ENCODE measurements around the gene ANKH. TPM values are rescaled to one million over a fixed set of nuclear protein-coding genes. Genes with fewer than 3 reads are reported as not detected.

ANKH gene
- total RNA-seq, 1 experiment from 2014 or later = 81.4 TPM

DNA sequence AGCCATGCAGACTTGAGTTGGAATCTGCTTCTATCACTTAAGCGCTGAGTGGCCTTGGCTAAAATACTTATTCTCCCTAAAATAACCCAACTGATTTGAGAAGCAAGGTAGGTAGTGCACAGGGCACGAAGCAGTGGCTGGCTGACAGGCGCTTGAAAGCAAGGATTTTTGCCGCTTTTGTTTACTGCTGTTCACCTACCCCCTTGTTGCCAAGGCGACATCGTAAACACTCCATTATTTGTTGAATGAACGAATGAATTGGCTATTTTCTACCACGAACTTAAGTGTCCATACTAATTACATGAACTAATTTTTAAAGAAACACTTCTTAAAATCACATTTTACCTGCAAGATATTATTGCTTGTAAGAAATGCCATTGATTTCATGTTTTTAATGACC, 98.0 kb downstream of the ANKH start:
- H3K27ac ChIP-seq = no peak overlapping the region
- H3K9me3 ChIP-seq (ENCODE audit: insufficient read depth, low read depth) = no peaks in the 10 kb centered on the region
- intact Hi-C loops (cut with micrococcal nuclease; ENCODE audit: unreplicated experiment) = no loop called here
- no peak overlapping the region for H3K4me2 ChIP-seq
- no peak for DNase-seq
- no peak overlapping the region for H2AFZ ChIP-seq
- H3K4me3 ChIP-seq = no peak overlapping the region
- no peaks in the 10 kb centered on the region for H3K4me1 ChIP-seq (replicated peaks; ENCODE audit: insufficient read depth)
- H3K27me3 ChIP-seq (ENCODE audit: insufficient read depth, low read depth) = peaks cover 8% of the 10 kb centered on the region; the same call in 1 of the 2 replicates
- POLR2A ChIA-PET (ENCODE audit: unreplicated experiment) = no interaction called here
- no peaks in the 10 kb centered on the region for H3K9me2 ChIP-seq (ENCODE audit: insufficient read depth)
- H3F3A ChIP-seq (ENCODE audit: insufficient read depth, low read depth) = no peaks in the 10 kb centered on the region
- BruUV-seq (replicated peaks) = no TSS peak
- CTCF ChIA-PET = no interaction called here
- H3K36me3 ChIP-seq (ENCODE audit: low read depth) = no peaks in the 10 kb centered on the region
- no peak for TF ChIP-seq EZH2 (IDR thresholded peaks at IDR 0.05; ENCODE audit: low read depth)
- TF ChIP-seq, protein P1, sequence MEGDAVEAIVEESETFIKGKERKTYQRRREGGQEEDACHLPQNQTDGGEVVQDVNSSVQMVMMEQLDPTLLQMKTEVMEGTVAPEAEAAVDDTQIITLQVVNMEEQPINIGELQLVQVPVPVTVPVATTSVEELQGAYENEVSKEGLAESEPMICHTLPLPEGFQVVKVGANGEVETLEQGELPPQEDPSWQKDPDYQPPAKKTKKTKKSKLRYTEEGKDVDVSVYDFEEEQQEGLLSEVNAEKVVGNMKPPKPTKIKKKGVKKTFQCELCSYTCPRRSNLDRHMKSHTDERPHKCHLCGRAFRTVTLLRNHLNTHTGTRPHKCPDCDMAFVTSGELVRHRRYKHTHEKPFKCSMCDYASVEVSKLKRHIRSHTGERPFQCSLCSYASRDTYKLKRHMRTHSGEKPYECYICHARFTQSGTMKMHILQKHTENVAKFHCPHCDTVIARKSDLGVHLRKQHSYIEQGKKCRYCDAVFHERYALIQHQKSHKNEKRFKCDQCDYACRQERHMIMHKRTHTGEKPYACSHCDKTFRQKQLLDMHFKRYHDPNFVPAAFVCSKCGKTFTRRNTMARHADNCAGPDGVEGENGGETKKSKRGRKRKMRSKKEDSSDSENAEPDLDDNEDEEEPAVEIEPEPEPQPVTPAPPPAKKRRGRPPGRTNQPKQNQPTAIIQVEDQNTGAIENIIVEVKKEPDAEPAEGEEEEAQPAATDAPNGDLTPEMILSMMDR (conservative IDR thresholded peaks at IDR 0.05) = no peak
- H3K79me2 ChIP-seq (ENCODE audit: low read depth) = no peaks in the 10 kb centered on the region
- no peaks in the 10 kb centered on the region for H4K20me1 ChIP-seq (ENCODE audit: insufficient read depth)

DNA sequence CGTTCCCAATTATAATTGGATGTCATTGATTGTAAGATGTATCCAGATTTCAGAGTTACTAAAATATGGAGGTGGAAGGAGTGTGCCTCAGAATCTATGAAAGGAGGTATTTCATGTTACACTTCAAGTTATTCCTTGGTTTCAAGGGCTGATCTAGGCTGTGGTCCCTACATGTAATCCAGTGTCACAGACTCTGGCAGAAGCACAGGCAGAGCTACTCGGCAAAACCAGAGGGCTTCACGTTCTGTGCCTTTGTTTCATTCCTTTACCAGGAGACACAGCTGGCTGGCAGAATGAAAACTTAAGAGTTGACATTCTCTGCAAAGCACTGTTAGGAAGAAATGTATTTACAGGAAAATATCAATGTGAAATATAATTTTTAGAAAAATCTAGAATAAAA, 99.6 kb downstream of the ANKH start:
- Histone ChIP-seq H2AFZ (no peak overlapping the region), H3K9me2 (ENCODE audit: insufficient read depth) (no peaks in the 10 kb centered on the region), H3K4me3 (no peak overlapping the region), H3K27me3 (ENCODE audit: insufficient read depth, low read depth) (0 out of 2 replicates have a peak, but pooled peaks cover 3% of the 10 kb centered on the region), H3K27ac (no peak overlapping the region), H3K4me1 (replicated peaks; ENCODE audit: insufficient read depth) (no peaks in the 10 kb centered on the region), H3K9me3 (ENCODE audit: insufficient read depth, low read depth) (no peaks in the 10 kb centered on the region), H3F3A (ENCODE audit: insufficient read depth, low read depth) (no peaks in the 10 kb centered on the region), H4K20me1 (ENCODE audit: insufficient read depth) (no peaks in the 10 kb centered on the region), H3K79me2 (ENCODE audit: low read depth) (no peaks in the 10 kb centered on the region), H3K4me2 (no peak overlapping the region), H3K36me3 (ENCODE audit: low read depth) (no peaks in the 10 kb centered on the region)
- TF ChIP-seq, protein P1 (conservative IDR thresholded peaks at IDR 0.05) = no peak
- TF ChIP-seq EZH2 (IDR thresholded peaks at IDR 0.05; ENCODE audit: low read depth) = no peak
- no TSS peak for BruUV-seq (replicated peaks)
- ChIA-PET CTCF (no interaction called here), POLR2A (ENCODE audit: unreplicated experiment) (interaction anchor here (0.6 kb wide), 2 partner anchors 37 to 560 kb away, joined by 3 to 5 read pairs; no protein-coding TSS in a partner anchor)
- intact Hi-C loops (cut with micrococcal nuclease; ENCODE audit: unreplicated experiment) = no loop called here
- DNase-seq = no peak

DNA sequence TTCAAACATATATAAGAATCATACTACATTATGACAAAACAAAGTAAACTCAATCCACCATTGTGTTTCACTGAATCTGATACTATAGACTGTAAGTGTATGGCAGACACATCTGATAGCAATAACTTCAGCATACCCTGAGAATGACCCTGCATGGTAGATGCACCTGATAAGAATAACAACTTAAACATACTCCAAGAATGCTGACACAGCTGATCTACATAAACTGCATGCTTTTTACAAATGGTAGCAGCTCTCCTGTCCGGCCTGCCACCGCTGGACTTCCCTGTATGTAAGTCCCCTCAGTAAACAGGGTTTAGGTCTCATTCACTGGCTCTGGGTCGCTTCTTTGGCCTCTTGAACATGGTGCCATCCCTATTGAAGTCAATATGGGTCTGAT, 100.4 kb downstream of the ANKH start:
- H3F3A ChIP-seq (ENCODE audit: insufficient read depth, low read depth) = no peaks in the 10 kb centered on the region
- DNase-seq = no peak
- no peak for TF ChIP-seq EZH2 (IDR thresholded peaks at IDR 0.05; ENCODE audit: low read depth)
- TF ChIP-seq, protein P1 (conservative IDR thresholded peaks at IDR 0.05) = no peak
- CTCF ChIA-PET = no interaction called here
- BruUV-seq (replicated peaks) = no TSS peak
- POLR2A ChIA-PET (ENCODE audit: unreplicated experiment) = no interaction called here
- H3K36me3 ChIP-seq (ENCODE audit: low read depth) = no peaks in the 10 kb centered on the region
- no peaks in the 10 kb centered on the region for H3K4me1 ChIP-seq (replicated peaks; ENCODE audit: insufficient read depth)
- intact Hi-C loops (cut with micrococcal nuclease; ENCODE audit: unreplicated experiment) = no loop called here
- H3K4me2 ChIP-seq = no peak overlapping the region
- no peak overlapping the region for H3K27ac ChIP-seq
- H4K20me1 ChIP-seq (ENCODE audit: insufficient read depth) = no peaks in the 10 kb centered on the region
- H3K4me3 ChIP-seq = no peak overlapping the region
- H2AFZ ChIP-seq = no peak overlapping the region
- no peaks in the 10 kb centered on the region for H3K27me3 ChIP-seq (ENCODE audit: insufficient read depth, low read depth)
- no peaks in the 10 kb centered on the region for H3K9me3 ChIP-seq (ENCODE audit: insufficient read depth, low read depth)
- no peaks in the 10 kb centered on the region for H3K9me2 ChIP-seq (ENCODE audit: insufficient read depth)
- H3K79me2 ChIP-seq (ENCODE audit: low read depth) = no peaks in the 10 kb centered on the region
